Measurements from ENCODE around the gene AZI2.

DNA sequence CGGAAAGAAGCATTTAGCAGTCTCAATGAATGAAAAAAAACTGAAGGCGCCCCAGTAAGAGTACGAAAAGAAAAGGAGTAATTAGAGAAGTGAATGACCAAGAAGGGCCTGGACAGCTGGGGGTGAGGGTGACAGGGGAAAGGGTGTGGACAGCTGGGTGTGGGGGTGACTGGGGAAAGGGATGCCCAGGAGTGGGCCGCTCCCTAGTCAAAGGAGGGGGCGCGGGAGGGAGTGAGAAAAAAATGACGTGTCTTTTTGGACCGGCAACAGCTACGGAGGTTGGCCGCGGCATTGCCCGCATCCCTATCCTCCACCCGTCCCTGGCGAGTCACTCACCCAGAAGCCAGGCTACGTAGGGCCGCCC lies 377 bp downstream of the AZI2 start:
- TF ChIP-seq POLR2A (IDR thresholded peaks at IDR 0.05; ENCODE audit: low read depth, low read length), result no peak
- TF ChIP-seq TAF1 (IDR thresholded peaks at IDR 0.05; ENCODE audit: borderline replicate concordance, low read depth, low read length), result no peak
- TF ChIP-seq POLR2AphosphoS5 (IDR thresholded peaks at IDR 0.05; ENCODE audit: low read depth, low read length), result no peak
